ENCODE measurements around the gene HMGCL.

GRCh38 chr1:23776217-23776616, 49.0 kb downstream of the HMGCL start:
- TF ChIP-seq CTCF (conservative IDR thresholded peaks at IDR 0.05): no peak
- no peak for TF ChIP-seq ZFX (IDR thresholded peaks at IDR 0.05)
